HG03103 (cell line): Measurements from ENCODE around the gene BNC1.

ENCODE experiments used
- ATAC-seq: cut with Tn5 transposase; IDR thresholded peaks from one replicate; pipeline ENCODE4 v1.9.1; 2021; ENCODE audit warnings: low read depth; ENCODE audit not compliant: unreplicated experiment

The BNC1 gene, protein sequence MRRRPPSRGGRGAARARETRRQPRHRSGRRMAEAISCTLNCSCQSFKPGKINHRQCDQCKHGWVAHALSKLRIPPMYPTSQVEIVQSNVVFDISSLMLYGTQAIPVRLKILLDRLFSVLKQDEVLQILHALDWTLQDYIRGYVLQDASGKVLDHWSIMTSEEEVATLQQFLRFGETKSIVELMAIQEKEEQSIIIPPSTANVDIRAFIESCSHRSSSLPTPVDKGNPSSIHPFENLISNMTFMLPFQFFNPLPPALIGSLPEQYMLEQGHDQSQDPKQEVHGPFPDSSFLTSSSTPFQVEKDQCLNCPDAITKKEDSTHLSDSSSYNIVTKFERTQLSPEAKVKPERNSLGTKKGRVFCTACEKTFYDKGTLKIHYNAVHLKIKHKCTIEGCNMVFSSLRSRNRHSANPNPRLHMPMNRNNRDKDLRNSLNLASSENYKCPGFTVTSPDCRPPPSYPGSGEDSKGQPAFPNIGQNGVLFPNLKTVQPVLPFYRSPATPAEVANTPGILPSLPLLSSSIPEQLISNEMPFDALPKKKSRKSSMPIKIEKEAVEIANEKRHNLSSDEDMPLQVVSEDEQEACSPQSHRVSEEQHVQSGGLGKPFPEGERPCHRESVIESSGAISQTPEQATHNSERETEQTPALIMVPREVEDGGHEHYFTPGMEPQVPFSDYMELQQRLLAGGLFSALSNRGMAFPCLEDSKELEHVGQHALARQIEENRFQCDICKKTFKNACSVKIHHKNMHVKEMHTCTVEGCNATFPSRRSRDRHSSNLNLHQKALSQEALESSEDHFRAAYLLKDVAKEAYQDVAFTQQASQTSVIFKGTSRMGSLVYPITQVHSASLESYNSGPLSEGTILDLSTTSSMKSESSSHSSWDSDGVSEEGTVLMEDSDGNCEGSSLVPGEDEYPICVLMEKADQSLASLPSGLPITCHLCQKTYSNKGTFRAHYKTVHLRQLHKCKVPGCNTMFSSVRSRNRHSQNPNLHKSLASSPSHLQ

GRCh38 chr15:83284559-83285283 lies at the start of gene BNC1:
BNC1 (minus strand) TSS chr15:83284664; CDS start chr15:83284628, 36 bp downstream.
- ATAC-seq: no peak

DNA sequence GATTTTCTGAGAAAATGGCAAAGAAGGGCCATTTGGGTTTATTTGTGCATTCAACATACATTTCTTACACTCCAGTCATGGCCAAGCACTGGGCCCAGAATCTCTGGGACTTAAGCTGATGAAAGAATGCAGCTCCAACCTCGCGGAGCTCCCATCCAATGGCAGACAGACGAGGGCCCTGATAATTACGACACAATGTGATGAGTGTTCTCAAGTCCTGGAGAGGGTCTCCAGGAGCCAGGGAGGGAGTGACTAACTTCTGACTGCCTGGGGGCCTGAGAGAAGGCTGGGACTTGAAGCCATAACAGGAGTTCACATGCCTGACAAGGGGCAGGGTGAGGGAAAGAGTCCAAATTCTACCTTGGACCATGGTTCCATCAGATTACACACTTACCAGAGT lies 42.6 kb upstream of the BNC1 start:
- no peak for ATAC-seq

- no peak for ATAC-seq
Measured at GRCh38 chr15:83324799-83325198, 40.3 kb upstream of the BNC1 start.

- no peak for ATAC-seq
Measured at GRCh38 chr15:83323296-83323711, 38.8 kb upstream of the BNC1 start.

- no peak for ATAC-seq
Measured at GRCh38 chr15:83322691-83323090, 38.2 kb upstream of the BNC1 start.

- no peak for ATAC-seq
Measured at GRCh38 chr15:83322061-83322460, 37.6 kb upstream of the BNC1 start.

DNA sequence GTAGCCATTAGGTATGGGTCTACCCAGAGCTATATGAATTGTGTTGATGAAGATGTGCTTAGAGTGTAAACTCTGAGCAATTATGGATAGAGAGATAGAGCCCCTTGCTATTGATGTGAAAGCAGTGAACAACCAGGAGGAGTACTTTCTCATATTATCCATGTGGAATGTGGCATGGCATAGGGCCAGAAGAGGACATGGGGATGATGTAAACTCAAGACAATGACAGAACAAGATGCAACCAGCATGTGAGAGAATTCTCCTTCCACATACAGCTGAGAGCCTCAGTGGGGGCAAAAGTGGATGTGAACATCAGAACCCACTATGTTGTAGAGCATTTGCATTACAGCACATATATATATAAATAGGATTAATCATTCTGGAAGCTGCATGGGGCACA lies 36.4 kb upstream of the BNC1 start:
- no peak for ATAC-seq

GRCh38 chr15:83320404-83320803 lies 35.9 kb upstream of the BNC1 start:
- ATAC-seq: no peak

DNA sequence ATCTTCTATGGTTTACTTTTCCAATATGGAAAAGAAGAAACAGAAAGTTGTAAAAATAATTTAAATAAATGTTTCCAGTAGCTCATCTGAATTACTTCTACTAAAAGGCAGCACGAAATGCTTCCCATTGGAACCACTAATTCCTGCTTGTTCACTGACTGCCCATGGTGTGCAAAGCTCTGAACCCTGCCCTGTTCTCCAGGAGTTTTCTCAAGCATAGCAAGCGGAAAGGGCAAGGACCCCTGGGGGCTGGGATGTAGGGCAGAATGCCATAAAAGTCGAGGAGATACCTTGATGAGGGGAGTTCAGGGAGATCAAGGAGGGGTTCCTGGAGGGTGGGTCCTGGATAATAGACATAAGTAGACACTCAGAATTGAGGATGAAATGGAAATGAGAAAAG lies 35.3 kb upstream of the BNC1 start:
- no peak for ATAC-seq

- no peak for ATAC-seq
Measured at GRCh38 chr15:83318861-83319415, 34.5 kb upstream of the BNC1 start.

DNA sequence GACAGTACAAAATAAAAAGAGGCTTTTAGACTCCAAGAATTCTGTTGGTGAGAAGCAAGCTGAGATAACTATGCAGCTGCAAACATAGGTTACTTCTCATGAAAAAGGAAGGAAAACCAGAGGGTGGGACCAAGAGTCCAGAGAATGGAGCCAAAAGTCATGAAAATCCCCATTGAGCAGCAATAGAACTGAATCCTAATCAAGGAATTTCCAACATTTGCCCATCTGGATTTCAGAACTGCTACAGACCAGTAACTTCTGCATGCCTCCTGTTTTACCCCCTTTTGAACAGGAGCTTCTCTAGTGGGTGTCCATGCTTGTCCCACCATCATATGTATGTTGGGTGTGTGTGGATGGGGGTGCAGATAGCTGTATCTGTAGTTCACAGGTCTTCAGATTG lies 33.6 kb upstream of the BNC1 start:
- ATAC-seq: no peak

- no peak for ATAC-seq
Measured at GRCh38 chr15:83312071-83312470, 27.6 kb upstream of the BNC1 start.

DNA sequence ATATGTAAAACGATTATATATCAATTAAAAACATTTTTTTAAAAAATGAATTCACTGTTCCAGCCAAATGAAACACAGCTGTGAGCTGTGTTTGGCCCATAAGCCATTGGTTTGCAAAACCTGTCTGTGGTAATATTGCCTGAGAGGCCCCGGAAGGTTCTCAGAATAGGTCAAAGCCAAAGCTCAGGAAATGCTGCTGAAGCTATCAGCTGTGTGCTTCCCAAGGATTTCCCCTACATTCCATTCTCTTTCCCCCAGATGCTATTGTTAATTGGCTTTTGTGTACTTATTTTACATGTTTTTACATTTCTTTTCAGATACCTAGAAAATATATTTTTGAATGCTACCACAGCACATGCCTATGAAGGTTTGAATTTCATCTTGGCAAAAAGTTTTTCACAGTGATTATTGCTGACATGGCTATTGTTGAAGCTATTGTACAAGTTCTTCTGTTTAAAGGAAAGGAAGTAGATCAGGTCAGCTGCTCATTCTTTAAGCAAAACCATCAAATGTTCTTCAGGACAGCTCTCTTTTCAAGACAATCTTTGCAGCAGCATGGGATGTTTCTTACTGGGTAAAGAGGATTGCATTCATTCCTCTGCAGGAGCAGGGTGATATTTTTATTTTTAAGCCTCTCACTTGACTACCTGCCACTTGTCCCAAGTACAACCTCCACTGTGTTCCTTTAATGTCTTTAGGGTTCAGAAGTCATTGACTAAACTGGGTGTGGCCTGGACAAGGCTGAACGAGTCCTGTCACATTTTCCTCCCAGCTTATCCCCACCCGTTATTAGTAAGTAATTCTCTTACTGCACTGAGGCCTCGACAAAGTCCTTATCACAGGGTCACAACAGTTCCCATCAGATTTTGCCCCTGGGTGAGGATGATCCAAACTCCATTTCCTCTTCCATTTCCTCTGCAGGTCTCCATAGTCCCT lies 26.3 kb upstream of the BNC1 start:
- no peak for ATAC-seq

DNA sequence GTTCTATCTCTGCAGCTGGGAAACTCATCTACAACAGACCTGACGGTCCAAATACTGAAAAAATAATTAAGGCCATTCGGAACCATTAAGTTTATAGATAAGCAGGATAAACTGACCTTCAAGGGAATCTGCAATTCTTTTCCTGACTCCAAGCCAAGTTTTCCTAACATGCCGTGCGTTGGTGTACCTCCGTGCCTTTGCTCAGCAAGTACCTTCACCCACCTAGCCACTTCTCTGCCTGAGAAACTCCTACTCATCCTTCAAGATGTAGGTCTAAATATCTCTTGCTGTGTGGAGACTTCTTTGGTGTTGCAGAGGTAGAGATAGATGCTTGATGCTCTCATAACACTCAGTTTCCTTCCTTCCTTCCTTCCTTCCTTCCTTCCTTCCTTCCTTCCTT lies 24.2 kb upstream of the BNC1 start:
- ATAC-seq: no peak

DNA sequence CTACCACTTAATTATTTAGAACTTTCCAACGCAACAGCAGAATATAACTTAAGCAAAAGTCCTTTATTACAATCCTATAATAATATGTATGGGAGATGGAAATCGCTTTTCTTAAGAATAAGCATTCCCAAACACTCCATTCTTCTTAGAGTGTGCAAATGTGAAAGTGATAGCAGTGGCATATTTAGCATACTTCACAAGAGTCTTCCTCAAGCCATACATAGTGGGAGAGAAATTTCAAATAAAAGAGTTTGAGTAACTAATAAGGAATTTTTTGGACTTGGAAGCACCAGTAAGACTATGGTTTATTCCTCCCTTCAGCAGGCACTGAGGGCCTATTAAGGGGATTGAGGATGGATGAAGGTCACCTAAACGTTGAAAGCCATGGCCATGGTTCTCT lies 22.1 kb upstream of the BNC1 start:
- no peak for ATAC-seq

DNA sequence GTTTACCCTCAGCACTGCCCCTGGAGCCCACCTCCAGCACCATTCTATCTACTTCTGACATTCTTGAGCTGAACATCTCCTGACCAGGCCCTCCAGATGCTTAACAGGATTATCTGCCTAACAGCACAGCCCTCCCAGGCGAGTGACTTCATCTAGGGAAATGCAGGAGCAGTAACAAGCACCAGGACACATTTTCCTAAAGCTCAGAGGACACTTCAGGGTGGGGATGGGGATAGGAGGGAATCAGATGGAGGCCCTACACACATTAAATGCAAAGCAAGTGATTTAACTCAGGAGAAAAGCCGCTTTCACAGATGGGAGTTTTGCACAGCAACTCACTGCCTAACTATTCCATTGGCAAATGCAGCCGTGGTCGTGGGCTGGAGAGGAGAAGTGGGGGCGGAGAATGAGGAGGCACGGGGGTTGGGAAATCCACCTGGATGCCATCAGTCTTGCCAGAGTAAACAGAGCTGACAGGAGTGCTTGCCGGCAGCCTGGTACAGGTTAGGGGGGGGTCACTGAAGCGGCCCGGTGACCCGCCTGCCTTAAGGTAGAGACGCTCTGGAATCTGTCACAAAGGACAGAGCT lies 21.3 kb upstream of the BNC1 start:
- ATAC-seq: no peak

DNA sequence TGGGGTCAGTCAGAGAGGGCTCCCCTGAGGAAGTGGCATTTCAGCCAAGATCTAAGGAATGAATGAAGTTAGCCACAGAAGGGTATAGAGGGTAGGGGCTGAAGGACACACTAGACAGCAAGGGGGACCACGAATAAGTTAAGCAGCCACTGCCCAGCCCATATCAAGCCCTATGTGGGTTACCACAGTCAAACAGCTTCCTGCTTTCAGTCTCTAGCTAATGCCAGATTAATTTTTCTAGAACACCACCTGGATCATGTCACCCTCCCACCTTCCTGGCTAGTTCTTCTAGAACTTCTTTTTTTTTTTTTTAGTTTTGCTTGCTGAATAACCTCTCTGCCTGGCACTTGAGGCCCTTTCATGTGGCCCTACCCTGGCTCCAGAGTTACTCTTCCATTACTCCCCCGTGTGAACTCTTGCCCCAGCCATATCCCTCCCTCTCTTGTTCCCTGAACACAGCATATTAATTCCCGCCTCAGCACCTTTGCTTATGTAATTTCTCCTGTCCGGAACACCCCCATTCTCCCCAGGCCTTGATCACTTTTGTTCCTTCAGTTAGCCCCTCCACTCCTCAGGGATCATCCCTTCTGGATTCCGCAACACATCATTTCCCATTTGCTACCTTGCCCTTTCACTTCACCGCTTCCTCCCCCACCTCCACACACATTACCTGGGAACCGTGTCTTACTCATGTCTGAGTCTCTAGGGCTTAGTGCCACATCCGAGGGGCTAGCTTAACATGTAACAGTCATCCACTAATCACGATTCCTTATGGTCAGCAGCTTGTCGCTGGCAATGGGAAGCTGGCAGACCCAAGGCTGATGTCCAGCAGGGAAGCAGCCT lies 20.6 kb upstream of the BNC1 start:
- no peak for ATAC-seq

- no peak for ATAC-seq
Measured at GRCh38 chr15:83303535-83303934, 19.1 kb upstream of the BNC1 start.
